GM23338 (cell line): ENCODE measurements around the gene CNDP2. TPM values are rescaled to one million over a fixed set of nuclear protein-coding genes. Genes with fewer than 3 reads are reported as not detected.

Experiments used
- CREB1 ChIP-seq: fragments of 250-450 bp; sonication (Bioruptor Pico); IDR thresholded peaks from 2 replicates; pipeline ENCODE4 v1.5.0; 2020; ENCODE audit warnings: low read depth, mild to moderate bottlenecking, moderate library complexity
- EZH2phosphoT487 ChIP-seq: fragments of 200-600 bp; sonication (generic); IDR thresholded peaks from one replicate; pipeline ENCODE4 v1.8.1; 2018; ENCODE audit warnings: antibody characterized with exemption; ENCODE audit not compliant: unreplicated experiment
- POLR2AphosphoS5 ChIP-seq: IDR thresholded peaks from 2 replicates; pipeline ENCODE4 v1.6.1; 2016; ENCODE audit warnings: antibody characterized with exemption, low read depth
- REST ChIP-seq: IDR thresholded peaks from one replicate; pipeline ENCODE4 v1.6.1; 2018; ENCODE audit warnings: antibody characterized with exemption; ENCODE audit not compliant: unreplicated experiment
- ZNF114 ChIP-seq: fragments of 250-450 bp; sonication (Bioruptor Pico); IDR thresholded peaks from 2 replicates; pipeline ENCODE4 v1.5.0; 2020; ENCODE audit warnings: mild to moderate bottlenecking, moderate library complexity
- polyA plus RNA-seq: library from polyadenylated mRNA; unstranded; fragments of >200 nt; fragmentation: Nextera tagmentation; extraction: Ambion mirVana; gene quantifications from 2 replicates; pipeline ENCODE4 v1.2.1, GENCODE V29; 2016
- total RNA-seq: library from RNA; depleted of rRNA; stranded (reverse); fragments of >200 nt; shearing (Covaris generic); gene quantifications from 2 replicates; pipeline ENCODE4 v1.2.3, GENCODE V29; 2014
- TF ChIP-seq, protein P1 (sequence below): fragments of 250-450 bp; sonication (Bioruptor Pico); IDR thresholded peaks from 2 replicates; pipeline ENCODE4 v1.5.0; 2020; ENCODE audit warnings: mild to moderate bottlenecking, moderate library complexity

The CNDP2 gene
- total and polyA plus RNA-seq, 2 experiments from 2014 or later: 116 to 175 TPM

GRCh38 chr18:74549591-74550104 lies 53.5 kb downstream of the CNDP2 start (continued):
- TF ChIP-seq, protein P1, sequence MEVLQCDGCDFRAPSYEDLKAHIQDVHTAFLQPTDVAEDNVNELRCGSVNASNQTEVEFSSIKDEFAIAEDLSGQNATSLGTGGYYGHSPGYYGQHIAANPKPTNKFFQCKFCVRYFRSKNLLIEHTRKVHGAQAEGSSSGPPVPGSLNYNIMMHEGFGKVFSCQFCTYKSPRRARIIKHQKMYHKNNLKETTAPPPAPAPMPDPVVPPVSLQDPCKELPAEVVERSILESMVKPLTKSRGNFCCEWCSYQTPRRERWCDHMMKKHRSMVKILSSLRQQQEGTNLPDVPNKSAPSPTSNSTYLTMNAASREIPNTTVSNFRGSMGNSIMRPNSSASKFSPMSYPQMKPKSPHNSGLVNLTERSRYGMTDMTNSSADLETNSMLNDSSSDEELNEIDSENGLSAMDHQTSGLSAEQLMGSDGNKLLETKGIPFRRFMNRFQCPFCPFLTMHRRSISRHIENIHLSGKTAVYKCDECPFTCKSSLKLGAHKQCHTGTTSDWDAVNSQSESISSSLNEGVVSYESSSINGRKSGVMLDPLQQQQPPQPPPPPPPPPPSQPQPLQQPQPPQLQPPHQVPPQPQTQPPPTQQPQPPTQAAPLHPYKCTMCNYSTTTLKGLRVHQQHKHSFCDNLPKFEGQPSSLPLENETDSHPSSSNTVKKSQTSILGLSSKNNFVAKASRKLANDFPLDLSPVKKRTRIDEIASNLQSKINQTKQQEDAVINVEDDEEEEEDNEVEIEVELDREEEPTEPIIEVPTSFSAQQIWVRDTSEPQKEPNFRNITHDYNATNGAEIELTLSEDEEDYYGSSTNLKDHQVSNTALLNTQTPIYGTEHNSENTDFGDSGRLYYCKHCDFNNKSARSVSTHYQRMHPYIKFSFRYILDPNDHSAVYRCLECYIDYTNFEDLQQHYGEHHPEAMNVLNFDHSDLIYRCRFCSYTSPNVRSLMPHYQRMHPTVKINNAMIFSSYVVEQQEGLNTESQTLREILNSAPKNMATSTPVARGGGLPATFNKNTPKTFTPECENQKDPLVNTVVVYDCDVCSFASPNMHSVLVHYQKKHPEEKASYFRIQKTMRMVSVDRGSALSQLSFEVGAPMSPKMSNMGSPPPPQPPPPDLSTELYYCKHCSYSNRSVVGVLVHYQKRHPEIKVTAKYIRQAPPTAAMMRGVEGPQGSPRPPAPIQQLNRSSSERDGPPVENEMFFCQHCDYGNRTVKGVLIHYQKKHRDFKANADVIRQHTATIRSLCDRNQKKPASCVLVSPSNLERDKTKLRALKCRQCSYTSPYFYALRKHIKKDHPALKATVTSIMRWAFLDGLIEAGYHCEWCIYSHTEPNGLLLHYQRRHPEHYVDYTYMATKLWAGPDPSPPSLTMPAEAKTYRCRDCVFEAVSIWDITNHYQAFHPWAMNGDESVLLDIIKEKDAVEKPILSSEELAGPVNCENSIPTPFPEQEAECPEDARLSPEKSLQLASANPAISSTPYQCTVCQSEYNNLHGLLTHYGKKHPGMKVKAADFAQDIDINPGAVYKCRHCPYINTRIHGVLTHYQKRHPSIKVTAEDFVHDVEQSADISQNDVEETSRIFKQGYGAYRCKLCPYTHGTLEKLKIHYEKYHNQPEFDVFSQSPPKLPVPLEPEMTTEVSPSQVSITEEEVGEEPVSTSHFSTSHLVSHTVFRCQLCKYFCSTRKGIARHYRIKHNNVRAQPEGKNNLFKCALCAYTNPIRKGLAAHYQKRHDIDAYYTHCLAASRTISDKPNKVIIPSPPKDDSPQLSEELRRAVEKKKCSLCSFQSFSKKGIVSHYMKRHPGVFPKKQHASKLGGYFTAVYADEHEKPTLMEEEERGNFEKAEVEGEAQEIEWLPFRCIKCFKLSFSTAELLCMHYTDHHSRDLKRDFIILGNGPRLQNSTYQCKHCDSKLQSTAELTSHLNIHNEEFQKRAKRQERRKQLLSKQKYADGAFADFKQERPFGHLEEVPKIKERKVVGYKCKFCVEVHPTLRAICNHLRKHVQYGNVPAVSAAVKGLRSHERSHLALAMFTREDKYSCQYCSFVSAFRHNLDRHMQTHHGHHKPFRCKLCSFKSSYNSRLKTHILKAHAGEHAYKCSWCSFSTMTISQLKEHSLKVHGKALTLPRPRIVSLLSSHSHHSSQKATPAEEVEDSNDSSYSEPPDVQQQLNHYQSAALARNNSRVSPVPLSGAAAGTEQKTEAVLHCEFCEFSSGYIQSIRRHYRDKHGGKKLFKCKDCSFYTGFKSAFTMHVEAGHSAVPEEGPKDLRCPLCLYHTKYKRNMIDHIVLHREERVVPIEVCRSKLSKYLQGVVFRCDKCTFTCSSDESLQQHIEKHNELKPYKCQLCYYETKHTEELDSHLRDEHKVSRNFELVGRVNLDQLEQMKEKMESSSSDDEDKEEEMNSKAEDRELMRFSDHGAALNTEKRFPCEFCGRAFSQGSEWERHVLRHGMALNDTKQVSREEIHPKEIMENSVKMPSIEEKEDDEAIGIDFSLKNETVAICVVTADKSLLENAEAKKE (CRISPR knock-in tag): no peak
- TF ChIP-seq POLR2AphosphoS5: no peak
- TF ChIP-seq EZH2phosphoT487: no peak
- no peak for TF ChIP-seq ZNF114 (CRISPR knock-in tag)
- TF ChIP-seq CREB1 (CRISPR knock-in tag): no peak
- no peak for TF ChIP-seq REST
